ENCODE measurements around the gene RASA3.

DNA sequence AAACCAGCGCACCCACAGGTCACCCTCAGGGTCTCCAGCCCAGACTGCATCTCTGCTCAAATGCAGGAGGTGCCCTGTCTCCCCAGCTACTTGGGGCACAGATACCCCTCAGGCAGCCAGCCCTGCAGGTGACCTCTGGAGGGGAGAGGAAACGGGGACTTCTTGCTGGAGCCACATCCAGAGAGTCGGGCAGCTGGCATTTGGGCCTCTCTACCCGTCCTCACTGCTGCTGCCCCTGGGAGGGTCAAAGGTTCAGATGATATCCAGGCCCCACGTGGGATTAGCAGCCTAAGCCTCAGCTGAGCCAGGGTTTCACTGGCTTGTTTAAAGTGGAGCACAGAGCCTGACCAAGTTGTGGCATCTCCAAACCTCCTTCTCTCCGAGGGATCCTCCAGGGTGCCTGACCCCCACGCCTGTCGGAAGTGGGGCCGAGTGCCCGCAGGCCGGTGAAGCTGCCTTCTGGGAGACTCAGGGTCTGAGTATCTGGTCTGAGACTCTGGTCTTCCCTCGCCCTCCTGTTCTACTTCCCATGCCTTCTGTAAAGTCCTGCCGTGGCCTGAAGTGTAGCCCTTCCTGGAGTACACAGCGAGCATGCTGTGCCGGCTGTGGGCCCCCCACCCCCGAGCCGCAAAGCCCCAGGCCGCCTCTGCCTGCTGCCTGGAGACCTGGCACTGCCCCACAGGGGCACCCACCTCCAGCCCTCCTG, 2.1 kb downstream of the RASA3 start:
- TF ChIP-seq, protein P1, sequence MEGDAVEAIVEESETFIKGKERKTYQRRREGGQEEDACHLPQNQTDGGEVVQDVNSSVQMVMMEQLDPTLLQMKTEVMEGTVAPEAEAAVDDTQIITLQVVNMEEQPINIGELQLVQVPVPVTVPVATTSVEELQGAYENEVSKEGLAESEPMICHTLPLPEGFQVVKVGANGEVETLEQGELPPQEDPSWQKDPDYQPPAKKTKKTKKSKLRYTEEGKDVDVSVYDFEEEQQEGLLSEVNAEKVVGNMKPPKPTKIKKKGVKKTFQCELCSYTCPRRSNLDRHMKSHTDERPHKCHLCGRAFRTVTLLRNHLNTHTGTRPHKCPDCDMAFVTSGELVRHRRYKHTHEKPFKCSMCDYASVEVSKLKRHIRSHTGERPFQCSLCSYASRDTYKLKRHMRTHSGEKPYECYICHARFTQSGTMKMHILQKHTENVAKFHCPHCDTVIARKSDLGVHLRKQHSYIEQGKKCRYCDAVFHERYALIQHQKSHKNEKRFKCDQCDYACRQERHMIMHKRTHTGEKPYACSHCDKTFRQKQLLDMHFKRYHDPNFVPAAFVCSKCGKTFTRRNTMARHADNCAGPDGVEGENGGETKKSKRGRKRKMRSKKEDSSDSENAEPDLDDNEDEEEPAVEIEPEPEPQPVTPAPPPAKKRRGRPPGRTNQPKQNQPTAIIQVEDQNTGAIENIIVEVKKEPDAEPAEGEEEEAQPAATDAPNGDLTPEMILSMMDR (IDR thresholded peaks at IDR 0.05; ENCODE audit: insufficient read depth, low read depth, low read length), result no peak
- TF ChIP-seq EZH2 (IDR thresholded peaks at IDR 0.05; ENCODE audit: insufficient read depth, low read length), result no peak

Measured in astrocyte (in vitro differentiated cells and primary cell).